NCI-H82 treated with DMSO at 0.1 percent for 48 hours (cell line): Measurements from ENCODE around the gene NPEPPS.

ENCODE experiments used
- DNase-seq: peaks from one replicate; lab custom pipeline; 2025; ENCODE audit not compliant: unreplicated experiment; lab: John Stamatoyannopoulos, UW

Gene NPEPPS

GRCh38 chr17:47660064-47660492, 129.2 kb downstream of the NPEPPS start:
- no peak for DNase-seq

GRCh38 chr17:47663912-47664623, 133.2 kb downstream of the NPEPPS start:
- DNase-seq, result peak; percentile 33

GRCh38 chr17:47664624-47664941, 133.7 kb downstream of the NPEPPS start:
- DNase-seq, result no peak

- DNase-seq, result no peak
Observed at GRCh38 chr17:47665655-47666054, 134.7 kb downstream of the NPEPPS start.

- DNase-seq, result no peak
Observed at GRCh38 chr17:47669081-47669480, 138.2 kb downstream of the NPEPPS start.

- no peak for DNase-seq
Observed at GRCh38 chr17:47670064-47670463, 139.2 kb downstream of the NPEPPS start.
